Endothelial cell (in vitro differentiated cells): ENCODE measurements around the gene FMN1. TPM values are rescaled to one million over a fixed set of nuclear protein-coding genes. Genes with fewer than 3 reads are reported as not detected.

Source experiments
- DNase-seq: peaks from one replicate; pipeline ENCODE4 v3.0.0; 2021; ENCODE audit warnings: low spot score
- H3K27ac Mint-ChIP-seq: one replicate; pipeline ENCODE4 v1.8.0; 2021; ENCODE audit warnings: mixed read lengths, inconsistent platforms; ENCODE audit not compliant: unreplicated experiment
- H3K27me3 Mint-ChIP-seq: one replicate; pipeline ENCODE4 v1.8.0; 2021; ENCODE audit warnings: mild to moderate bottlenecking, moderate library complexity, mixed read lengths, inconsistent platforms; ENCODE audit not compliant: unreplicated experiment
- H3K36me3 Mint-ChIP-seq: one replicate; pipeline ENCODE4 v1.8.0; 2021; ENCODE audit warnings: mild to moderate bottlenecking, low read depth, mixed read lengths, inconsistent platforms; ENCODE audit not compliant: unreplicated experiment
- H3K4me1 Mint-ChIP-seq: one replicate; pipeline ENCODE4 v1.8.0; 2021; ENCODE audit warnings: mild to moderate bottlenecking, mixed read lengths, inconsistent platforms; ENCODE audit not compliant: unreplicated experiment
- H3K4me3 Mint-ChIP-seq: one replicate; pipeline ENCODE4 v1.8.0; 2021; ENCODE audit warnings: mild to moderate bottlenecking, mixed read lengths, inconsistent platforms; ENCODE audit not compliant: unreplicated experiment
- H3K9me3 Mint-ChIP-seq: one replicate; pipeline ENCODE4 v1.8.0; 2021; ENCODE audit warnings: mixed read lengths, inconsistent platforms; ENCODE audit not compliant: unreplicated experiment
- total RNA-seq: library from RNA; stranded (reverse); fragmentation: NEBNext Ultra II Directional; extraction: Animal tissue kit (Norgen Biotek cat#: 25700); gene quantifications from one replicate; pipeline ENCODE4 v1.2.1, GENCODE V29; 2021; ENCODE audit not compliant: unreplicated experiment
- TF ChIP-seq, protein P1 (sequence below): fragments of 200-600 bp; sonication (generic); IDR thresholded peaks from one replicate; pipeline ENCODE4 v1.5.0; 2021; ENCODE audit warnings: antibody characterized with exemption; ENCODE audit not compliant: unreplicated experiment

The FMN1 gene
- total RNA-seq, 1 donor from 2014 or later = 1.3 TPM

DNA sequence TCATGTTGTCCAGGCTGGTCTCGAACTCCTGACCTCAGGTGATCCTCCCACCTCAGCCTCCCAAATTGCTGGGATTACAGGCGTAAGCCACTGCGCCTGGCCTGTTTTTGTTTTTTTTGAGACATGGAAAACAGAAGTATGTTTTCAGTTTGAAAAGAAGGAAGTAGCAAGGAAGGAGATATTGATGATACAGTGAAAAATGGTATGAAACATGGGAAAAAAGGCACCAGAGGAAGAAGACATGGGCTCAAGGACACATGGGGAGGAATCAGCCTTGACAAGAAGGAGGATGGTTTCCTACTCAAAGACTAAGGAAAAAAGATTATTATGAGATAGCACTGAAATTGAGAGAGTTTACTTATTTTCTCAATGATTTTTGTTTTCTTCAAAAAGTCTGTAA, 30.7 kb downstream of the FMN1 start:
- no peaks in the 10 kb centered on the region for H3K4me1 Mint-ChIP-seq
- no peaks in the 10 kb centered on the region for H3K27me3 Mint-ChIP-seq
- TF ChIP-seq, protein P1, sequence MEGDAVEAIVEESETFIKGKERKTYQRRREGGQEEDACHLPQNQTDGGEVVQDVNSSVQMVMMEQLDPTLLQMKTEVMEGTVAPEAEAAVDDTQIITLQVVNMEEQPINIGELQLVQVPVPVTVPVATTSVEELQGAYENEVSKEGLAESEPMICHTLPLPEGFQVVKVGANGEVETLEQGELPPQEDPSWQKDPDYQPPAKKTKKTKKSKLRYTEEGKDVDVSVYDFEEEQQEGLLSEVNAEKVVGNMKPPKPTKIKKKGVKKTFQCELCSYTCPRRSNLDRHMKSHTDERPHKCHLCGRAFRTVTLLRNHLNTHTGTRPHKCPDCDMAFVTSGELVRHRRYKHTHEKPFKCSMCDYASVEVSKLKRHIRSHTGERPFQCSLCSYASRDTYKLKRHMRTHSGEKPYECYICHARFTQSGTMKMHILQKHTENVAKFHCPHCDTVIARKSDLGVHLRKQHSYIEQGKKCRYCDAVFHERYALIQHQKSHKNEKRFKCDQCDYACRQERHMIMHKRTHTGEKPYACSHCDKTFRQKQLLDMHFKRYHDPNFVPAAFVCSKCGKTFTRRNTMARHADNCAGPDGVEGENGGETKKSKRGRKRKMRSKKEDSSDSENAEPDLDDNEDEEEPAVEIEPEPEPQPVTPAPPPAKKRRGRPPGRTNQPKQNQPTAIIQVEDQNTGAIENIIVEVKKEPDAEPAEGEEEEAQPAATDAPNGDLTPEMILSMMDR = no peak
- DNase-seq = no peak
- no peak overlapping the region for H3K27ac Mint-ChIP-seq
- no peaks in the 10 kb centered on the region for H3K36me3 Mint-ChIP-seq
- no peak overlapping the region for H3K4me3 Mint-ChIP-seq
- no peaks in the 10 kb centered on the region for H3K9me3 Mint-ChIP-seq

DNA sequence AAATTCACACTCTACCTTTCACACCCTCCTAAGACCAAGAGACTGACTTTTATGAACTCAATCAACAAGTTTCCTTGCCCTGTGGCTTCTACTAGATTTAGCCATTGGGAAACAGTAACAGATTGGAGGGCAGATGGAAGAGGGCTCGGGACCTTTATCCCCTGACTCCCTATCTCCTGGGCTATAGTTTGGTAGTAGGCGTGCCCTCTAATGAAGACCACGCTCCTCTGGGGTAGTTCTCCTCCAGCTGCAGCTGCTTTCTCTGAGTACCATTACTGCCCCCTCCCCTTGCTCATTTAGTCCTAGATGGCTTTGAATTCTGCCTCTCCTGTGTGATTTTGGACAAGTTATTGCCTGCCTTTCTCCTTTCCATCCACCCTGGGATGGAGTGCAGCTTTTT, 33.3 kb downstream of the FMN1 start:
- H3K27me3 Mint-ChIP-seq = no peaks in the 10 kb centered on the region
- no peak for DNase-seq
- H3K36me3 Mint-ChIP-seq = no peaks in the 10 kb centered on the region
- no peaks in the 10 kb centered on the region for H3K9me3 Mint-ChIP-seq
- no peaks in the 10 kb centered on the region for H3K4me1 Mint-ChIP-seq
- TF ChIP-seq, protein P1 = no peak
- H3K4me3 Mint-ChIP-seq = no peak overlapping the region
- no peak overlapping the region for H3K27ac Mint-ChIP-seq

DNA sequence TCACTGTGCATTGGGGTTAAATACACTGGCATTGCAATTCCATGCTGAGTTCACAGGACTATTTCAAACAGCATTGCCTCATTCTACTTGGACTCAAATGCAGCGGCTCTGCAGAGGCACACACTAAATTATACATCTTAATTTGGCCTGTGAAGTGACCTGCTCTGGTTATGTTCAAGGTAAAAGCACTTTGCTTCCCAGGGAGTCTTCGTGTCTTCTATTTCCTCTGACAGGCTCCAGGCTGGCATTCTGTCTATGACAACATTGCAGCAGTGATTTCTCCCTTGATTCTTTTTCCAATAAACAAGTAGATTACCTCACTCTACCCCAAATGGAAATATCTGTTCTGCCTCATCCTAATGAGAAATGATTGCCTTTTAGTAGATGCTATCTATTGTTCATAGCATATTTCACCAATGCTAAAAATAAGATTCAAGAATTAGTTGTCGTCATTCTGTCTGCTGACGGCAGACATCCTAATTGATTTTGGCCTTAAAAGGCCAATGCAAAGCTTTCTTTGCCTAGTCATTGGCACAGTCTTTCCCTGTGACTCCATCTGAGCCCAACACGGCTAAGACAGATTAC, 33.8 kb downstream of the FMN1 start:
- Mint-ChIP-seq H3K4me1 (no peaks in the 10 kb centered on the region), H3K36me3 (no peaks in the 10 kb centered on the region), H3K4me3 (no peak overlapping the region), H3K27ac (no peak overlapping the region), H3K9me3 (no peaks in the 10 kb centered on the region), H3K27me3 (no peaks in the 10 kb centered on the region)
- TF ChIP-seq, protein P1 = no peak
- DNase-seq = no peak

DNA sequence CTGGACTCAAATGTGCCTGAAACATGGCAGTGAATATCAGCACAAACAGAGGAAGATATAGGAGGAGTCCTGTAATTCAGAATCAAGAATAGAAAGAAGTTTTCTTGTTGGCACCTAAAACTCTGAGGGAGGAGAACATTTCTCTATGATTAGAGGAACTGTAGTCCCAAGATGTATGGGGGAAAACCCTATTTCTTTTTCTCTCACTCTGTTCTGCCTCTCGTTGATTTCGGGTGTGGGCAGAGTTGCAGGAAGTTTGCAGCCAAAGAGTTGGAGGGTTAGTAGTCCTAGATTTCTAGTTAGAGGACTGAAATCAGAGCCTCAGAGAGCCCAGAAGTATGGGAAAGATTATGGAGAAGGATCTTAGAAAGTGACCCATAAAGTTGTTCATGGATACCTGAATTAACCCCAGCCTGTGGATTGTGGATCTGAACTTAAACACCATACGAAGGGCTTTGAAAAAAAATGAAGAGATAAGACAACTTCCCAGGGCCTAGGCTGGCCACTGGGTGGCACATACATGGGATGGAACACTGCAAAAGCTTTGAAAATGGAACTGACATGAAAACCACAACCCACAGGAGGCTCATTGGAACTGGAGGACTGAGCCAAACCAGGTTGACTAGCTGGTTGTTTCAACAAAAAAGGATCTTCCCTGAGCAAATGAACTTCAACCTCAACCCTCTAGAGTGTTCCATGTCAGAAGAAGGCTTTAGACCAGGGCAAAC, 34.6 kb downstream of the FMN1 start:
- DNase-seq = no peak
- Mint-ChIP-seq H3K9me3 (no peaks in the 10 kb centered on the region), H3K27ac (no peak overlapping the region), H3K4me1 (no peaks in the 10 kb centered on the region), H3K4me3 (no peak overlapping the region), H3K36me3 (no peaks in the 10 kb centered on the region), H3K27me3 (no peaks in the 10 kb centered on the region)
- TF ChIP-seq, protein P1 = no peak

DNA sequence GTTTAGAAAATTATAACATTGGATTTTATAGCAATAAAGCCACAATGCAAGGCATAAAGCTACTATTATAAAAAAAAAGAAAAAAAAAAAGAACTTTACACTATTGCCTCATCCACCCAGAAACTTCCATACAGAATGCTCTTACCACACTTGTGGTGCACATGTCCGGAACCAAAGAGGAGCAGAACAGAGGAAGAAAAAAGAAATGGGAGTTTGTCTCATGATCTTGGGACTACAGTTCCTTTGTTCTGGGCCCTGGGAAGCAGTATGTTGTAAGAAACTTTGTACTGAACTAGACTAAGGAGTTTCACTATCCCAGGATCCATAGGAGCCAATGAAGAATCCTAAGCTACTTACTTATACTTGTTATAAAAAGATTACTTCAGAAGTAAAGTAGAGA, 36.1 kb downstream of the FMN1 start:
- Mint-ChIP-seq H3K9me3 (no peaks in the 10 kb centered on the region), H3K4me1 (no peaks in the 10 kb centered on the region)
- TF ChIP-seq, protein P1 = no peak

More for the DNA sequence above, 36.1 kb downstream of the FMN1 start:
- no peak overlapping the region for H3K27ac Mint-ChIP-seq
- no peaks in the 10 kb centered on the region for H3K27me3 Mint-ChIP-seq
- no peaks in the 10 kb centered on the region for H3K36me3 Mint-ChIP-seq
- H3K4me3 Mint-ChIP-seq = no peak overlapping the region
- no peak for DNase-seq
